Neural cell (in vitro differentiated cells): ENCODE measurements around the gene MYPN. TPM values are rescaled to one million over a fixed set of nuclear protein-coding genes. Genes with fewer than 3 reads are reported as not detected.

ENCODE experiments used
- H2AFZ ChIP-seq: fragments of 200-600, 300-800 bp; sonication (generic), shearing (Covaris generic); 2 replicates; pipeline ENCODE4 v1.6.0; 2014; ENCODE audit warnings: low read depth, mild to moderate bottlenecking, antibody characterized with exemption, low read length, moderate library complexity
- H3F3A ChIP-seq: fragments of 200-600 bp; shearing (Covaris generic); 2 replicates; pipeline ENCODE4 v1.6.1; 2016; ENCODE audit warnings: mild to moderate bottlenecking, moderate library complexity, mixed read lengths, antibody characterized with exemption, low read length; ENCODE audit not compliant: insufficient read depth, poor library complexity, severe bottlenecking
- H3K27ac ChIP-seq: fragments of 200-600, 300-800 bp; sonication (generic), shearing (Covaris generic); 2 replicates; pipeline ENCODE4 v1.5.1; 2014; ENCODE audit warnings: mild to moderate bottlenecking, low read length, moderate library complexity
- H3K27me3 ChIP-seq: fragments of 300-800, 200-600 bp; sonication (generic), shearing (Covaris generic); 2 replicates; pipeline ENCODE4 v1.6.0; 2014; ENCODE audit warnings: mild to moderate bottlenecking, low read depth, low read length, moderate library complexity; ENCODE audit not compliant: insufficient read depth
- H3K36me3 ChIP-seq: fragments of 300-800, 200-600 bp; sonication (generic), shearing (Covaris generic); 2 replicates; pipeline ENCODE4 v1.5.1; 2014; ENCODE audit warnings: mild to moderate bottlenecking, antibody characterized with exemption, low read length, moderate library complexity; ENCODE audit not compliant: insufficient read depth
- H3K4me2 ChIP-seq: fragments of 300-800, 200-600 bp; sonication (generic), shearing (Covaris generic); 2 replicates; pipeline ENCODE4 v1.6.0; 2014; ENCODE audit warnings: mild to moderate bottlenecking, low read length
- H3K4me3 ChIP-seq: fragments of 300-800, 200-600 bp; sonication (generic), shearing (Covaris generic); 2 replicates; pipeline ENCODE4 v1.5.1; 2014; ENCODE audit warnings: mild to moderate bottlenecking, low read length, moderate library complexity
- H3K79me2 ChIP-seq: fragments of 200-600 bp; shearing (Covaris generic); replicated peaks from 2 replicates; pipeline ENCODE4 v1.6.0; 2014; ENCODE audit warnings: mild to moderate bottlenecking, low read length, moderate library complexity; ENCODE audit not compliant: insufficient read depth
- H3K9ac ChIP-seq: fragments of 300-800, 200-600 bp; sonication (generic), shearing (Covaris generic); 2 replicates; pipeline ENCODE4 v1.6.1; 2016; ENCODE audit warnings: mild to moderate bottlenecking, low read length, mixed read lengths
- H3K9me2 ChIP-seq: fragments of 200-600 bp; shearing (Covaris generic); 2 replicates; pipeline ENCODE4 v1.6.1; 2016; ENCODE audit warnings: mild to moderate bottlenecking, low read length, mixed read lengths; ENCODE audit not compliant: insufficient read depth
- H3K9me3 ChIP-seq: fragments of 200-600, 300-800 bp; sonication (generic), shearing (Covaris generic); 2 replicates; pipeline ENCODE4 v1.6.1; 2016; ENCODE audit warnings: mild to moderate bottlenecking, mixed run types, low read length, moderate library complexity, mixed read lengths
- H4K20me1 ChIP-seq: fragments of 200-600 bp; shearing (Covaris generic); 2 replicates; pipeline ENCODE4 v1.6.1; 2016; ENCODE audit warnings: mild to moderate bottlenecking, mixed run types; ENCODE audit not compliant: insufficient read depth
- EP300 ChIP-seq: fragments of 450-650 bp; conservative IDR thresholded peaks from 2 replicates; pipeline ENCODE4 v1.6.1; 2014; ENCODE audit warnings: antibody characterized with exemption, mild to moderate bottlenecking, moderate library complexity; ENCODE audit not compliant: poor library complexity, severe bottlenecking
- EZH2 ChIP-seq: fragments of 200-600, 300-800 bp; shearing (Covaris generic), sonication (generic); IDR thresholded peaks from 2 replicates; pipeline ENCODE4 v1.6.1; 2014; ENCODE audit warnings: antibody characterized with exemption, low read length, borderline replicate concordance, mild to moderate bottlenecking; ENCODE audit not compliant: insufficient read depth, poor library complexity, severe bottlenecking
- MXI1 ChIP-seq: fragments of 450-650 bp; conservative IDR thresholded peaks from 2 replicates; pipeline ENCODE4 v1.6.1; 2014; ENCODE audit warnings: antibody characterized with exemption, mild to moderate bottlenecking; ENCODE audit not compliant: poor library complexity, severe bottlenecking
- POLR2AphosphoS5 ChIP-seq: IDR thresholded peaks from 2 replicates; pipeline ENCODE4 v1.6.1; 2012
- RAD21 ChIP-seq: fragments of 450-650 bp; conservative IDR thresholded peaks from 2 replicates; pipeline ENCODE4 v1.6.1; 2014; ENCODE audit warnings: antibody characterized with exemption, mild to moderate bottlenecking, moderate library complexity
- SMC3 ChIP-seq: fragments of 450-650 bp; conservative IDR thresholded peaks from 2 replicates; pipeline ENCODE4 v1.6.1; 2014; ENCODE audit warnings: antibody characterized with exemption, mild to moderate bottlenecking, moderate library complexity; ENCODE audit not compliant: poor library complexity
- TAF1 ChIP-seq: IDR thresholded peaks from 2 replicates; pipeline ENCODE4 v1.6.1; 2012; ENCODE audit warnings: low read depth
- polyA plus RNA-seq: library from polyadenylated mRNA; depleted of rRNA; stranded (reverse); fragments of >200 nt; gene quantifications from 2 replicates; pipeline ENCODE4 v1.2.3, GENCODE V29; 2014
- TF ChIP-seq, protein P1 (sequence below): fragments of 450-650 bp; IDR thresholded peaks from 2 replicates; pipeline ENCODE4 v1.5.1; 2014; ENCODE audit warnings: antibody characterized with exemption, mild to moderate bottlenecking, moderate library complexity; ENCODE audit not compliant: poor library complexity, severe bottlenecking
- TF ChIP-seq, protein P2 (sequence below): IDR thresholded peaks from 2 replicates; pipeline ENCODE4 v1.6.1; 2012; ENCODE audit warnings: borderline replicate concordance

The MYPN gene
- polyA plus RNA-seq, 1 donor from 2014 or later, result not detected

DNA sequence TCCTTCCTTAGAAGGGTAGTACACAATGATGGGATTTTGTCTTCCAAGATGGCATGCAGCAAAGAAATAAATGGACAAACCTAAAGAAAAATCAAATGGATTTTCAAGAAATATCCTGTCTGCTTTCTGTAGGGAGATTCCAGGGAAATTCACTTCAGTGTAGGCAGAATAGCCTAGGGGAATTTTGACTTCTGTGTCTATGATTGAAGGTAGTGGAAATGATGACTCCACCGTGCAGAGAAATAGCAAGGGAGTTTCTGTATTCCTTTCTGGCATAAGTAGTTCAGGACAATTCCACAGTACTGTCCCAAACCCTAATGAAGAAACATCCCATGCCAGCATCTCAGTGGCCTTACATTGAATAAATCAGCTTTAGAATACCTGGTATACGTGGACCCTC, 113.1 kb downstream of the MYPN start:
- Histone ChIP-seq H3F3A (no peaks in the 10 kb centered on the region), H3K9me3 (no peaks in the 10 kb centered on the region), H3K4me3 (no peak overlapping the region), H3K36me3 (no peaks in the 10 kb centered on the region), H3K27me3 (no peaks in the 10 kb centered on the region), H3K79me2 (no peaks in the 10 kb centered on the region), H3K9me2 (no peaks in the 10 kb centered on the region), H2AFZ (no peak overlapping the region), H3K27ac (no peak overlapping the region), H4K20me1 (no peaks in the 10 kb centered on the region), H3K4me2 (no peak overlapping the region), H3K9ac (no peak overlapping the region)
- TF ChIP-seq EP300, result no peak
- no peak for TF ChIP-seq RAD21
- TF ChIP-seq SMC3, result no peak

DNA sequence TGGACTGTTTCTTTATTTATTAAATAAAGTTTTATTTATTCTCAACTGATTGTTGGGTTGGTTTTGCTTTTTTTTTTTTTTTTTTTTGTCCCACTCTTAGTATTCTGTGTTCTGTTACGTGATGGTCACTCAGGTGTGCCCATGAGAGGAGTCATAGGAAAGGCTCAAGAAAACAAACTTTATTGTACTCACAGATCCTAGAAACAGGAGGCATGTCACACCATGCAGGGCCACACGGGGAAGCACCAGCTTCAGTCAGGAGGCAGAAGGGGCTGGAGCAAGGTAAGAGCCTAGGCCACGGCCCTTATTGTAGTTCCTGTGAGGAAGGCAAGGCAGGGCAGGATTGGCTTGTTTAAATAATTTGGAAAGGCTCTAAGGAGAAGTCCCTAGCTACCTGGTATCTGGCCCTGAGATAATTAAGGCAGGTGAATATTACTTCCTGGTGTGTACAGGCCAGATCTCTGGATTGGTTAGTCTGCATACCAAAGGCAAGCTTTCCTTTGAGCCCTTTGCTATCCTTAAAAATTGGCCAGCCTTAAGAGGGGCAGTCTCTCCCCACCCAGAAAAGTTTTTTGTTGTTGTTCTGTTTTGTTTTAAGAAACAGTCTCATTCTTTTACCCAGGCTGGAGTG, 114.4 kb downstream of the MYPN start:
- no peaks in the 10 kb centered on the region for H3K27me3 ChIP-seq
- no peak overlapping the region for H3K4me3 ChIP-seq
- TF ChIP-seq RAD21 (no peak), EZH2 (no peak), MXI1 (no peak), POLR2AphosphoS5 (no peak), EP300 (no peak), TAF1 (no peak), SMC3 (no peak)
- TF ChIP-seq, protein P1, sequence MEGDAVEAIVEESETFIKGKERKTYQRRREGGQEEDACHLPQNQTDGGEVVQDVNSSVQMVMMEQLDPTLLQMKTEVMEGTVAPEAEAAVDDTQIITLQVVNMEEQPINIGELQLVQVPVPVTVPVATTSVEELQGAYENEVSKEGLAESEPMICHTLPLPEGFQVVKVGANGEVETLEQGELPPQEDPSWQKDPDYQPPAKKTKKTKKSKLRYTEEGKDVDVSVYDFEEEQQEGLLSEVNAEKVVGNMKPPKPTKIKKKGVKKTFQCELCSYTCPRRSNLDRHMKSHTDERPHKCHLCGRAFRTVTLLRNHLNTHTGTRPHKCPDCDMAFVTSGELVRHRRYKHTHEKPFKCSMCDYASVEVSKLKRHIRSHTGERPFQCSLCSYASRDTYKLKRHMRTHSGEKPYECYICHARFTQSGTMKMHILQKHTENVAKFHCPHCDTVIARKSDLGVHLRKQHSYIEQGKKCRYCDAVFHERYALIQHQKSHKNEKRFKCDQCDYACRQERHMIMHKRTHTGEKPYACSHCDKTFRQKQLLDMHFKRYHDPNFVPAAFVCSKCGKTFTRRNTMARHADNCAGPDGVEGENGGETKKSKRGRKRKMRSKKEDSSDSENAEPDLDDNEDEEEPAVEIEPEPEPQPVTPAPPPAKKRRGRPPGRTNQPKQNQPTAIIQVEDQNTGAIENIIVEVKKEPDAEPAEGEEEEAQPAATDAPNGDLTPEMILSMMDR, result no peak
- TF ChIP-seq, protein P2, sequence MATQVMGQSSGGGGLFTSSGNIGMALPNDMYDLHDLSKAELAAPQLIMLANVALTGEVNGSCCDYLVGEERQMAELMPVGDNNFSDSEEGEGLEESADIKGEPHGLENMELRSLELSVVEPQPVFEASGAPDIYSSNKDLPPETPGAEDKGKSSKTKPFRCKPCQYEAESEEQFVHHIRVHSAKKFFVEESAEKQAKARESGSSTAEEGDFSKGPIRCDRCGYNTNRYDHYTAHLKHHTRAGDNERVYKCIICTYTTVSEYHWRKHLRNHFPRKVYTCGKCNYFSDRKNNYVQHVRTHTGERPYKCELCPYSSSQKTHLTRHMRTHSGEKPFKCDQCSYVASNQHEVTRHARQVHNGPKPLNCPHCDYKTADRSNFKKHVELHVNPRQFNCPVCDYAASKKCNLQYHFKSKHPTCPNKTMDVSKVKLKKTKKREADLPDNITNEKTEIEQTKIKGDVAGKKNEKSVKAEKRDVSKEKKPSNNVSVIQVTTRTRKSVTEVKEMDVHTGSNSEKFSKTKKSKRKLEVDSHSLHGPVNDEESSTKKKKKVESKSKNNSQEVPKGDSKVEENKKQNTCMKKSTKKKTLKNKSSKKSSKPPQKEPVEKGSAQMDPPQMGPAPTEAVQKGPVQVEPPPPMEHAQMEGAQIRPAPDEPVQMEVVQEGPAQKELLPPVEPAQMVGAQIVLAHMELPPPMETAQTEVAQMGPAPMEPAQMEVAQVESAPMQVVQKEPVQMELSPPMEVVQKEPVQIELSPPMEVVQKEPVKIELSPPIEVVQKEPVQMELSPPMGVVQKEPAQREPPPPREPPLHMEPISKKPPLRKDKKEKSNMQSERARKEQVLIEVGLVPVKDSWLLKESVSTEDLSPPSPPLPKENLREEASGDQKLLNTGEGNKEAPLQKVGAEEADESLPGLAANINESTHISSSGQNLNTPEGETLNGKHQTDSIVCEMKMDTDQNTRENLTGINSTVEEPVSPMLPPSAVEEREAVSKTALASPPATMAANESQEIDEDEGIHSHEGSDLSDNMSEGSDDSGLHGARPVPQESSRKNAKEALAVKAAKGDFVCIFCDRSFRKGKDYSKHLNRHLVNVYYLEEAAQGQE, result no peak
- H3K79me2 ChIP-seq, result no peaks in the 10 kb centered on the region
- H3K4me2 ChIP-seq, result no peak overlapping the region
- H3K9ac ChIP-seq, result no peak overlapping the region
- no peaks in the 10 kb centered on the region for H3K9me3 ChIP-seq
- H3K9me2 ChIP-seq, result no peaks in the 10 kb centered on the region
- H3K27ac ChIP-seq, result no peak overlapping the region
- no peaks in the 10 kb centered on the region for H4K20me1 ChIP-seq
- no peaks in the 10 kb centered on the region for H3F3A ChIP-seq
- no peaks in the 10 kb centered on the region for H3K36me3 ChIP-seq
- no peak overlapping the region for H2AFZ ChIP-seq
